GM18870 (cell line): ENCODE data around the gene ZNF827.

Source experiments
- ATAC-seq: cut with Tn5 transposase; IDR thresholded peaks from one replicate; pipeline ENCODE4 v1.9.1; 2021; ENCODE audit warnings: moderate library complexity; ENCODE audit not compliant: unreplicated experiment

ZNF827 gene

DNA sequence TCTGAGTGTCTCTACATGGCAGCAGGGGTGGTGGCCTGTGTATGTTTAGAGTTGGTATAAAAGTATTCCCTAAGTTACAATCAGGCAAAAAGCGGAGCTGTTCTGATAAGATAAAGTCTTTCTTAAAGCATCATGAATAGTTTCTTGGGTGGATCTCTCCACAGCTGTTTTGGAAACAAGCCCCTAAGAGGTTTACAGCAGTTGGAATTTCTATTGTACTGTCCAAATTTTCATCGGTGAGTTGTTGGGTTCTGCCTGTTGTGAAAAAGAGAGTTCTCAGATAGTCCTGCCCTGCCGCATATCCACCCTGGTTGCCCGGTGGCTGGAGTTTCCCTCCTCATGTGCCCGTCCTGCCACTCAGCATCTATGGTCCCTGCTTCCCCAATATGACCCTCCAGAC, 208.6 kb downstream of the ZNF827 start:
- ATAC-seq = no peak

DNA sequence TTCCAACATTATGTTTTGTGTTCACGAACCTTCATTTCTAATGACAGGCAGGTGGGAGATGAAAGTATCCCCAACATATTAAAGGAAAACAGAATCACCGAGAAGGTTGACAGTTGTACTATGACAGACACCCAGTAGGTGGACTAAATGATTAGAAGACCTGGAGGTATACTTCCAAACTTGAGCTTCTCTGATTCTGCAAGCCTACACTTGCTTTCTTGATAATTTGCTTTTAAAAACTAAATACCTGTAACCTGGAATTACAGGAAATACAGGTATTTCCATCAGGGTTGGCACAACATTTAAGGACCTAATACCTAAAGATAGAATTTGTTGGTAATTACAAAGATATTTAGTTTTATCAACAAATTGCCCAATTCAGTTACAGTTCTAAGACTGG, 215.3 kb downstream of the ZNF827 start:
- no peak for ATAC-seq

DNA sequence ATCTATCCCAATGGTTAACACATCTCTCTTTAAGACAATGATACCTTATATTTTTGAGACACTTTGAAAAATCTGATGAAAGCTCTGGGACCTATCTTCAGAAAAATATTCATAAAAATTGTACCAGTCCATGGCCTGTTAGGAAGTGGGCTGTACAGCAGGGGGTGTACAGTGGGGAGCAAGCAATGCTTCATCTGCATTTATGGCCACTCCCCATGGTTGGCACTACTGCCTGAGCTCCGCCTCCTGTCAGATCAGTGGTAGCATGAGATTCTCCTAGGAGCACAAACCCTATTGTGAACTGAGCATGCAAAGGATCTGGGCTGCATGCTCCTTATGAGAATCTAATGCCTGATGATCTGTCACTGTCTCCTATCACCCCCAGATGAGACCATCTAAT, 216.1 kb downstream of the ZNF827 start:
- no peak for ATAC-seq

DNA sequence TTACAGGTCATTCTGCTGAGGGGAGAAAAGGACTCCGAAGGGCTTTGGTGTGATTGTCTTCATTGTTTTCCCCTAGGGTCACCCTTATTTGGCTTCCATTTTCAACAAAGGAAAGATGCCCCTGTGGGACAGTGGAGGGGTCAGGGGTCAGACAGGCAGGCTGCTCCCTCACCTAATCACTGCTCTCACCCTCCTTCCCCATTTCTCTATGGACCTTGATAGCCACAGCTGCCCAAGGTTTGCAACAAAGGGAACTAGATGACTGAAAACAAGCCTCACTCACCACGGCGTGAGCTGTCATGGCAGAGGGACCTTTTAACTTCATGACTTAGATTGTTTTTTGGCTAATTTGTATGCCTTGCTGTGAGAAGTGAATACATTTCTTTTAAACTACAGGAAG, 218.0 kb downstream of the ZNF827 start:
- ATAC-seq = peak; percentile 19

DNA sequence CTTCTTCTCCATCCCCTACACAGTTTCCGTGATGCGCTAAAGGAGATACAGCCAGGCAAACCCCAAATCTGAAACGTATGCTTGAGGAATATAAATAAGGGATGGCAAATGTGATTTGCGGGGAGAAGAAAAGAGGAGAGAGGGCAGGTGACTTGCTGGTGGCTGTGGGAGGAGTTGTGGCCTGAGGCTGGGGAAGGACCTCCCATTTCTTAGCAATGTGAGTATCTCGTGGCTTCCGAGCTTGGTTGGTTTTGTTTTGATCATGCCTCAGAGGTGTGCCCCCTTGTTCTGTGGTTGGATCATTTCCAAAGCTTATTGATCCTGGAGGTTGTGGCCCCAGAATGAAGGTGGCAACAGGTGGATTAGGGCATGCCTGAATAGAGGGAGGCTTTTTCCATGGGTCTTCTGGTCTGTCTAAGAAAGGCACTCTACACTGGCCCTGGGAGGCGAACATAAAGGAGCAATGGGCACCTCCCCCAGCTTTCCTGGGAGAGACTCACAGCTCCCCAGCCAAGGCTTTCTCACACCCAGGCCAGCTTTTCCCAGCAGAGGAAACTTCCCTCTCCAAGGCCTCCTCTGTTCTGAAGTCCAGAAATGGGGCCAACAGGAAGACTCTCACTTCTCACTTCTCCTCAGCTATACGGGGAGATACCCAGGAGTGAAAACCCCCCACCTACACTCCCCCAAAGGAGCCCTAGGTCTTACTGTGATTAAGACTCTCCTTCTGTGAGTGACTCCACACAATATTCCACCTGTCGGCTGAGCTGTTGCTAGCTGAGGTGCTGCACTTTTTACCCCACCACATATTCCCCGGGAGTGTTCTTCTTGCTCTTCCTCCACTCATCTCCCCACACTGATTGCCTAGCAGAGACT, 218.6 kb downstream of the ZNF827 start:
- peak; percentile 76 for ATAC-seq

DNA sequence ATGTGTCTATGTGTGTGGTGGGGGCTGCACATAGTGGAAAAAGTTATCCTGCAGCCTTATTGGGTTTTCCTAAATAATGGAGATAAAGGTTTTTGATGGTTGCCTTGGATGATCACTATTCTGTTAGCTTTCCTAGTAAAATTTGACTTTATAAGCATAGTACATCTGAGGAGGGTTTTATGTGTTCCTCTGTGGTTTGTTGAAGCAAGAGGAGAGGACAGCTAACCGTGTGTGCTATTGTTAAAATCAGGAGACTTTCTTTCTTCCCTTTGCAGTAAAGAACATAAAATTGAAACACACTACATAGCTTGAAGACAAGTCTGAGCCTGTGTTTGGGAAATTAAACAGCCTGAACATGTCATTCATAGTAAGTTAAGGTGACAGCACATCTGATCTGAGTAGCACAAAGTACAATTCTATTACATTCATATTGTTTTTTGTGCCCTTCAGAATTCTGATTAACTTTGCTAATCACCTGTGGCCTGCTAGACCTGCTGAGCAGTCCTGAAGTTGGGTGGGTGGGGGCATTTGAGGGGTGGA, 221.9 kb downstream of the ZNF827 start:
- no peak for ATAC-seq

DNA sequence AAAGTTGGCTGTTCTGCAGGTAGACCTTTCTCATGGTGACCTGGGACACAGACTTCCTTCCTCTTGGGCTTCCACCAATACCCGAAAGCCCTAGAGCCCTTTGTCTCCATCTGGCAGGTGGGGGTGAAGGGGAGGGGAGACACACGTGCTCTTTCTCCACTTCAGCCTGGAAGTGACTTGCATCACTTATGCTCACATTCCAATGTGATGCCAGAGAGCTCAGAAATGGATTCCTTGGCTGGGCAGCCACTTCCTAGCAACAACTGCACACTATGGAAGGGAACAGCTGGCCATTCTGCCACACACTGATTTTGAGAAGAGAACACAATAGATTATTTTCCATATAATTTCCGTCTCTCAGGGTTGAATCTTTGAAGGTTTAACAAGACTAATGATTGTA, 222.4 kb downstream of the ZNF827 start:
- ATAC-seq = no peak

DNA sequence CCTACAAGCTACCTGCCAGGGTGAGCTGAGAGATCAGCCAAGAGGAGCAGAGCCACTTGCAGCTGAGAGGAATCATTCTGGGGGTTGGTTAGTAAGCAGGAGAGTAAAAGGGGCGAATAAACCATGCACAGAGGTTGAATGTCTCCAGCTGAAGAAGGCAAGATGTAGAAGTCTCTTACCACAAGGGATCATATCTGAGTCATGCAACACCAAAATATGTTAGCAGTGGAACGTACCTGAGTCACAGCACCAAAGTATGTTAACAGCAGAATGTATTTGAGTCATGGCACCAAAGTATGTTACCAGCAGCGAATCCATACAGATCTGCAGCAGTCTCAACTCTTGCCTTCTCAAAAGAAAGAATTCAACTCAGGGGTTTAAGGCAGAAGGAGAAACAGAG, 228.8 kb downstream of the ZNF827 start:
- ATAC-seq = no peak

DNA sequence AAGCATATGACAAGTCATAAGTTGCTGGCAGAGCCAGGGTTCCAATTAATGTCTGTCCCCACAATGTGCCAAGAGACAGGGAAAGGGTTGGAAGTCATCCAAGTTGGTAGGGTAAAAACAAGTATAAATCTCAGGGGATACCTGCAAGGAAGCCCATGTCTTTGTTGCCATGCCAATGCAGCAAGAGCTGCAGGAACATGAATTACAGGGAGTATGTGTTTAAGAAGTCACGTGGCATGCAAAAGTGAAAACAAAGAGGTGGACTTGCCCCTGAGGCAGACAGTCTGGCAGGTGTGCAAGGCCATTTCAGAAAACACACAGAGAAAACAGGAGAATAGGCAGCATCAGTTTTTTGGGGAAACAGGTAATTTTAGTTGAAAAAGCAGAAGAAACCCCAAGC, 229.3 kb downstream of the ZNF827 start:
- no peak for ATAC-seq
